ENCODE data around the gene POLR2A.

The POLR2A gene

DNA sequence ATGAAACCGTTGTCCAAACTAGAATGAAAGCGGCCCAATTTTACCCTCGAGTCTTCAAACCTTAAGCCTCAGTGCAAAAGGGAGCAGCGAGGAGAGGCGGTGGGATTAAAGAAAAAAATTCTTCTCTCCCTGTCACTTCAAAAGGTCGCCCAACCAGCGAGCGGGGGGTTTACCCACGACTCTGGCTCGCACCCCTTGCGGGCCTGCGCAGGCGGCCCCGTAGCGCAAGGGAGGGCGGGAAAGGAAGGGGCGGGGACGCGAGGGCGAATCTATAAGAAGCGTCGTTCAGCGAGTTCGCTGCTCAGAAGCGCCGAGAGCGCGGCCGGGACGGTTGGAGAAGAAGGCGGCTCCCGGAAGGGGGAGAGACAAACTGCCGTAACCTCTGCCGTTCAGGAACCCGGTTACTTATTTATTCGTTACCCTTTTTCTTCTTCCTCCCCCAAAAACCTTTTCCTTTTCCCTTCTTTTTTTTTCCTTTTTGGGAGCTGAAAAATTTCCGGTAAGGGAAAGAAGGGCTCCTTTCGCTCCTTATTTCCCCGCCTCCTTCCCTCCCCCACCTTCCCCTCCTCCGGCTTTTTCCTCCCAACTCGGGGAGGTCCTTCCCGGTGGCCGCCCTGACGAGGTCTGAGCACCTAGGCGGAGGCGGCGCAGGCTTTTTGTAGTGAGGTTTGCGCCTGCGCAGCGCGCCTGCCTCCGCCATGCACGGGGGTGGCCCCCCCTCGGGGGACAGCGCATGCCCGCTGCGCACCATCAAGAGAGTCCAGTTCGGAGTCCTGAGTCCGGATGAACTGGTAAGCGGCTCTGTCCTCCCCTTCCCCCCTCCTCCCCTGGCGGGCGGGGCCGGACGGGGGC, at the start of gene POLR2A:
Gene POLR2A (plus strand): TSS at position 300 of the 852 bp plus-strand sequence.
- DNase-seq, result peak; percentile 99

DNA sequence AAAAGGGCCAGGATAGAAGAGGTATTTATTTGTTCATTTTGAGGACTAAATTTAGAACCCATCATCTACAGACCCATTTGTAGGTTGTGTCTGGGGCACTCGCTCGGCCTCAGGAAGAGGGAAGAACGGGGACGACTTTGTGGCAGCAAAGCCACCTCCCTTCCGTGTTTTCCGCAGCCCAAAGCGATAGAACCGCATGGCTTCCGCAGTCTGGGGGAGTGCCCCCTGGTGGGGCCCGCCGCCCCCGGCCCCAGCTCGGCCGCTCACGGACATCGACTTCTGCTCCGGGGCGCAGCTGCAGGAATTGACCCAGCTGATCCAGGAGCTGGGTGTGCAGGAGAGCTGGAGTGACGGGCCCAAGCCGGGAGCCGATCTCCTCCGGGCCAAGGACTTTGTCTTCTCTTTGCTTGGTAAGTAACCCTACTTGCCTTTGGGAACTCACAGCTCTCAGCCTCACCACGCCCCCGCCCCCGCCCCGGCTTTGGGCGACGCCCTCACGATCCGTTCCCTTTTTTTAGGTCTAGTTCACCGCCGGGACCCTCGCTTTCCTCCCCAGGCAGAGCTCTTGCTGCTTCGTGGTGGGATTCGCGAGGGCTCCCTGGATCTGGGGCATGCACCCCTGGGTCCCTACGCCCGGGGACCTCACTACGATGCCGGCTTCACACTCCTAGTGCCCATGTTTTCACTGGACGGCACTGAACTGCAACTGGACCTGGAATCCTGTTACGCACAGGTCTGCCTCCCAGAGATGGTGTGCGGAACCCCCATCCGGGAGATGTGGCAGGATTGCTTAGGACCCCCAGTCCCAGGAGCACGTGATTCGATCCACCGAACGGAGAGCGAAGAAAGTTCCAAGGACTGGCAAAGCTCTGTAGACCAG, 48.2 kb upstream of the POLR2A start:
- peak; percentile 50 for DNase-seq

DNA sequence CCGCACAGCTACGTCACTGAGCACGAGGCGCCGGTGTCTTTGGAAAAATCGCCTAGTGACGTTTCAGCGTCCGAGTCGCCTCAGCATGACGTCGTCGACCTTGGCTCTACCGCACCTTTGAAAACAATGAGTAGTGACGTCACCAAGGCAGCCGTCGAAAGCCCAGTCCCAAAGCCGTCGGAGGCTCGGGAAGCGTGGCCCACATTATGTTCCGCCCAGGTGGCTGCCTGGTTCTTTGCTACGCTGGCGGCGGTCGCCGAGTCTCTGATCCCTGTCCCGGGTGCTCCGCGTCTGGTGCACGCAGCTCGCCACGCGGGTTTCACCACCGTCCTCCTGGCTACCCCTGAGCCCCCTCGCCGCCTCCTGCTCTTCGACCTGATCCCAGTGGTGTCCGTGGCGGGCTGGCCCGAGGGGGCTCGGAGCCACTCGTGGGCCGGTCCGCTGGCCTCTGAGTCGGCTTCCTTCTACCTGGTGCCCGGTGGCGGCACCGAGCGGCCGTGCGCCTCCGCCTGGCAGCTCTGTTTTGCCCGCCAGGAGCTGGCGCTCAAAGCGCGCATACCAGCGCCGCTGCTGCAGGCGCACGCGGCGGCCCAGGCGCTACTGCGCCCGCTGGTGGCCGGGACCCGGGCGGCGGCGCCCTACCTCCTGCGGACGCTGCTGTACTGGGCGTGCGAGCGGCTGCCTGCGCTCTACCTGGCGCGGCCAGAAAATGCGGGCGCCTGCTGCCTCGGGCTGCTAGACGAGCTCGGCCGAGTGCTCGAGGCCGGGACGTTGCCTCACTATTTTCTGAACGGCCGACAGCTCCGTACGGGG, 47.4 kb upstream of the POLR2A start:
- peak; percentile 83 for DNase-seq

DNA sequence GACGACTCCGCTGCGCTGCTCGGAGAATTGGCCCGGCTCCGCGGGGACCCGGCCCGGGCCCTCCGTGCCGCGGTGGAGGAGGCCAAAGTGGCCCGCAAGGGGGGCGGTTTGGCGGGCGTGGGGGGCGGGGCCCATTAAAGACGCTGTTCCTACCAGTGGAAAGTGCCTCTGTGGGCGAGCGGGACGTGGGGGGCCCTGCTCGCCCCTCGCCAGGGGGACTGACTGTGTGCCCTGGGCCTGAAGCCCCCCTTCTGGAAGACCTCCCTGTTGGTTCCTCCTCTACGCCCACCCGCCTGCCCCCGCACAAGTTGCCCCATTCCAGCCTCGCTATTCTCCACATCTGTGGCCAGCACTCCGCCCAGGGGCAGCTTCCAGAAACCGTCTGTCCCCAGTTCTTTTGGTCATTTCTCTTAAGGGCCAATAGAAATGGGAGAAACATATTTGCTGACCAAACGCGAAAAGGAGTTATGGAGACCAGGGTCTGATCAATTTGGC, 46.8 kb upstream of the POLR2A start:
- no peak for DNase-seq

DNA sequence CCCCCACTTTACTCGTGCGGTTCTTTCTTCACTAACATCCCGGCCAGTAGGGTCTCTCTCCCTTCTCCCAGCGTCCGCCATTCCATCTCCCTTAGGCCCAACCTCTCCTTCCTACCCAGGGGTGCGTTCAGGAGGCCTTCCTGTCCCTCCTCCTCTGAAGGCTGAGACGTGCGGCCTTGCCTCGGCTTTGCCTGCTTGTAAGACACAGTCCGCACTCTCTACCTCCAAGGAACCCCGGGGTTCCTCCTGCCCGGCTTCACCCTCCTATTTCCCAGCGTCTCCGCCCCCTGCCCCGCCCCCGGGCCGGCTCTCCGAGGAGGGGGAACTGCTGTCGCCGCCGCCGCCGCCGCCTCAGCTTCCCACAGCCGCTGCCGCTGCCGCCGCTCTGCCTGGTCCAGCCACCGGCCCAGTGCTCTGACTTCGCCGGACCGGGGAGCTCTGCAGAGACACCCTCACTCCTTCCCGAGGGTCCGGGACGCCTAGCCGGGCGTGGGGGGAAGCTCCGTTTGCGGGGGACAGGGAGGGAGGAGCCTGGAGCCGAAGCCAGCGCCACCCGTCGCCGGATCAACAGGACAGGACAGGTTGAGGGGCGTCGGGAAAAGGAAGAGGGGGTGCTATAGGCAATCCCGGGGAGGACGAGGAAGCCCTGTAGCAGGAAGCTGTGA, 46.1 kb upstream of the POLR2A start:
- DNase-seq, result peak; percentile 77

DNA sequence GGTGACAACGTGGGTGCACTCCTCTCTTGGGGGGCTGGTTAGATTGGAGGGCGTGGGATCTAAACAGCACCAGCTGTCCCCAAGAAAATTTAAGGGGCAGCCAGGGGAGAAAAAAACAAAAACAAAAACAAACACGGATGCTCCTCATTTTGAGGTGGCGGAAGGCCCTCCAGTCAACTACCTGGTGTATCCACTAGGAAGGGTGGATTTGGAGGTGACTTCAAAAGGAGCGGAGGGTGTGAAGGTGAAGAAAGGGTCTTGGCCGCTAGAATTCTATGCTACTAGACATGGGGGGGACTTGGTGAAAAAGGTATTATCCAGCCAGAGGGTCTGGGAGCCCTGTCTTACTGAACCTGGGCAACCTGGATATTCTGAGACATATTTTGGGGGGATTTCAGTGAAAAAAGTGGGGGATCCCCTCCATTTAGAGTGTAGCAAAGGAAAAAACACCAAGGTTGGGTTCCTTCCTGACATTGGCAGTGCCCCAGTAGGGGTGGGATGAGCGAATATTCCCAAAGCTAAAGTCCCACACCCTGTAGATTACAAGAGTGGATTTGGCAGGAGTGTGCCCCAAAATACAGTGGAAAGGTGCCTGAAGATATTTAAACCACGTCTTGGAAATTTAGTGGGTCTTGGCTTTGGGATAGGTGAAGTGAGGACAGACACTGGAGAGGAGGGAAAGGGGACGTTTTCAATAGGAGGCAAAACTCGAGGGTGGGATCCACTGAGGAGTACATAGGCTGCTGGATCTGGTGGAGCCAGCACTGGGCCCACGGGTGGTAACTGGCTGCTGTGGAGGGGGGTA, 45.3 kb upstream of the POLR2A start:
- no peak for DNase-seq

DNA sequence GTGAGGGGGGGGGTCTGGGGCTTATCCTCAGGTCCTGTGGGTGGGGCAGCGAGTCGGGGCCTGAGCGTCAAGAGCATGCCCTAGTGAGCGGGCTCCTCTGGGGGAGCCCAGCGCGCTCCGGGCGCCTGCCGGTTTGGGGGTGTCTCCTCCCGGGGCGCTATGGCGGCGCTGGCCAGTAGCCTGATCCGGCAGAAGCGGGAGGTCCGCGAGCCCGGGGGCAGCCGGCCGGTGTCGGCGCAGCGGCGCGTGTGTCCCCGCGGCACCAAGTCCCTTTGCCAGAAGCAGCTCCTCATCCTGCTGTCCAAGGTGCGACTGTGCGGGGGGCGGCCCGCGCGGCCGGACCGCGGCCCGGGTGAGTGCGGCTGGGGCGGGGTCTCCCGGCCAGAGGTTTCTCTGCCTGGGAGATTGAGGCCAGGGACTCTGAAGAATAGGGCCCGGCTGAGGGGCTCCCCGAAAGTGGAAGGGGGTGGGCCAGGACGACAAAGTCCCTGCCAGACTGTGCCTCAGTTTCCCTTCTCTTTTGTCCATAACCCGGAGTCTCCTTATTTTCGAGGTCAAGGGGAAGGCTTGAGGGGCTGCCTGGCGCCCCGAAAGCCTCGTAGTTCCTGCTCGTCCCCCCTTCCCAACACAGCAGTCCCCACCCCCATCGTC, 44.6 kb upstream of the POLR2A start, which contains the start of gene FGF11:
Gene FGF11 (plus strand): TSS at position 51 of the 651 bp plus-strand sequence. CDS start 109 bp downstream, at position 160.
- DNase-seq, result peak; percentile 56

DNA sequence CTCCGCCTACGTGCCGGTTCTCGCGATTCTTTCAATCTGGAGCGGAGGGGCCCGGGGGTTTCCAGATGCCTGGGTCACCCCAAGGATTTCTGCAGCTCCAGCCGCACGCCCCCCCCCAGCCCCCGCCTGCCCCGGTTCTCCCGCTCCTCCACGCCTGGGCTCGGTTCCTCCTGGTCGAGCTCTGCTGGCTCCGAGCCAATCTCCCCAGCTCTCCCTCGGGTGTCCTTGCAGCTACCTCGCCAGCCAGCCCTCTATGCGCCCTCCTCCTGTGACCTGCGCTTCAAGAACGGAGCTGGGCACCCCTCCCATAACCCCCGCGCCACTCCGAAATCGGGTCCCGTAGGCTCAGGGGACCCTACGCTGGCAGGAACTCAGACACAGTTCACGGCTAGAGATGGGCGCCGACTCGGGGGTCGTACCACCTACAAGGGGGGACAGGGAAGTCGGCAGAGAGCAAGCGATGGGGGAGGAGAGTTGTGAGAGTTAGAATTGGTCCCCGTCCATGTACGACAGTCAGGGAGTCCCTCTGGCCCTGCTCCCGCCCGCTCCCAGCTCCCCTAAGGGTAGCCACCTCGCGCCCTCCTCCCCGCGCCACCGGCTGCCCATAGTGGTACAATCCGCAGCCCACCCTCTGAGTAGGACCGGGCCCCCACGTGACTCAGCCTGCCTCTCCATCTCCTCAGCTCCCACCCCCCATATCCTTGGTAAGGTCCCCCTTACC, 43.9 kb upstream of the POLR2A start:
- DNase-seq, result peak; percentile 76

DNA sequence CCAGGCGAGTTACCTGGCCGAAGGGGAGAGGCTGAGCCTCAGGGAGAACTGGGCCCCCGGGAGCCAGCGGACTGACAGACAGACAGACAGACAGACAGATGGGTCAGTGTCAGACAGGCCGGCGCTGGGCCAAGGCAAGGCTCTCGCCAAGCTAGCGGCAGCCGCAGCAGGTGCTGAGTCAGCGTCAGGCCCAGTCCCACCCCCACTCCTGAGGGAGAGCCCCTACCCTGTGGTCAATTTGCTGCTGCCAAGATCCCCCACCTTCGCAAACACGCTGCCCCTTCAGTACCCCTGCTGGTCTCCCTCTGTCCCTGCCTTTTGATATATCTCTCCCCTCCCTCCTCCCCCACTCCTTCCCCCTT, 43.4 kb upstream of the POLR2A start:
- DNase-seq, result peak; percentile 77

DNA sequence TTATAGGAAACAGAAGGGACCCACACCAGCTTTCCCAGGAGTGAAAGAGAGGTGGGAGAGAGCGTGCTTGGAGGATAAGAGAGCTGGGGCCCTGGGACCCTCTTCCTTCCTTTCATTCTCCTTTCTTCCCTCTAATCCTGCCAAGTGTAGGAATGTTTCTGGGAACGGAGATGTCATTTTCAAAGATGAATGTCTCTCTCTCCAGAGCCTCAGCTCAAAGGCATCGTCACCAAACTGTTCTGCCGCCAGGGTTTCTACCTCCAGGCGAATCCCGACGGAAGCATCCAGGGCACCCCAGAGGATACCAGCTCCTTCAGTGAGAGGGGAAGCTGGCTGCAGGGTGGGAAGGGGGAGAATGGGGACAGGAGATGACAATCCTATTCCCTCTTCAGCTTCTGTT, 42.9 kb upstream of the POLR2A start:
- no peak for DNase-seq

DNA sequence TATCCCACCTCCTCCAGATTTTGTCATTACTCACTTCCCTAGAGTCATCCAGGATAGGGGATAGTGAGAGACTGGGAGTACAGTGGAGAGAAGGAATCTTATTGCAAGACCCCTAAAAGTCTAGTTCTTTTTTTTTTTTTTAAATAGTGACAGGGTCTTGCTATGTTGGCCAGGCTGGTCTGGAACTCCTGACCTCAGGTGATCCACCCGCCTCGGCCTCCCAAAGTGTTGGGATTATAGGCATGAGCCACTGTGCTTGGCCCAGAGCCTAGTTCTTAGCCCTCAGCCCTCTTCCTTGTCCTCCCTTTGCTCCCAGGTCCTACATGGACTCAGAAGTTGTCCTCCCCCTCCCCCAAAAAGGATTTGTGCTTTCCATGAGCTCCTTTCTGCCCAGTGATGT, 42.0 kb upstream of the POLR2A start:
- no peak for DNase-seq

DNA sequence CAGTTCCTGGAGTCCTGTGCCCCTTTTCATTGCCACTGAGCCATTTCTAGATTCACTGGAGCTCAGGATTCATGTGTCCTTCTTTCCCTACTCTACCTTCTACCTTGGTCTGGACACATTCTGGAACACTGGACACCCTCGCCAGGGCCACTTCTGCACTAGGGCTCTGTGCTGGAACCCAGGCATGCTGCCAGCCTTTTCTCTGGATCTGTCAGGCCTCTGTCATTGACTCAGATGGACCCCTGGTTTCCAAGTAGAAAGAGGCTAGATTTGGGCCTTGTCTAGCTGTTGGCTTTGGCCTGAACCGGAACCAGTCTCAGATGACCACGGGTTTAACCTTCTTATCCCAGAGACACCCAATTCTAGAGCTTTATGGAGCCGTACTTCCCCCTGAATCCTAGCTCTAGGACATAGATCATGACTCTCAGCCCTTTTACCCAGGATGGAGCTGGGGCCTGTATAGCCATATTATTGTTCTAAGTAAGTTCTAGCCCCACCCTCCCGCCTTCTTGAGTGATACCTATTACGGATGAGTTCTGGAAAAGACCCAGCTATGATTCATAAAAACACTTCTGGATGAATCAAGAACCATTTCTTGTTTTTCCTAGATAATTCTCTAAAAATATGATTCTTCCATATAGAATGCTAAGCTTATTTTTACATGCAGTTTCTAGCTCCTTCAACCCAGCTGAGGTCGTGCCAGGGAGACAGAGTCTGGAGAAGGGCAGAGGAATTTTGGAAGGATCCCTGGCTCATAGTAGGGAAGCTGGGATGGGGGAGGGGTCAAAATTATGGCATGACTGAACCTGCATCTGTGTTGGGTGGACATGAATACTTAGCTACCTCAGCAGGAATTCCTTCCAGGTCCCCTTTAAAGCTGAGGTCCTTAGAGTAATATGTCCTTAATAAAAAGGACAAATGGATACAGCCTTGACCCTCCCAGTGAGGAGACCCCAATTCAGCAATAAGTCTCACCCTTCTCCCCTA, 40.4 kb upstream of the POLR2A start:
- no peak for DNase-seq

DNA sequence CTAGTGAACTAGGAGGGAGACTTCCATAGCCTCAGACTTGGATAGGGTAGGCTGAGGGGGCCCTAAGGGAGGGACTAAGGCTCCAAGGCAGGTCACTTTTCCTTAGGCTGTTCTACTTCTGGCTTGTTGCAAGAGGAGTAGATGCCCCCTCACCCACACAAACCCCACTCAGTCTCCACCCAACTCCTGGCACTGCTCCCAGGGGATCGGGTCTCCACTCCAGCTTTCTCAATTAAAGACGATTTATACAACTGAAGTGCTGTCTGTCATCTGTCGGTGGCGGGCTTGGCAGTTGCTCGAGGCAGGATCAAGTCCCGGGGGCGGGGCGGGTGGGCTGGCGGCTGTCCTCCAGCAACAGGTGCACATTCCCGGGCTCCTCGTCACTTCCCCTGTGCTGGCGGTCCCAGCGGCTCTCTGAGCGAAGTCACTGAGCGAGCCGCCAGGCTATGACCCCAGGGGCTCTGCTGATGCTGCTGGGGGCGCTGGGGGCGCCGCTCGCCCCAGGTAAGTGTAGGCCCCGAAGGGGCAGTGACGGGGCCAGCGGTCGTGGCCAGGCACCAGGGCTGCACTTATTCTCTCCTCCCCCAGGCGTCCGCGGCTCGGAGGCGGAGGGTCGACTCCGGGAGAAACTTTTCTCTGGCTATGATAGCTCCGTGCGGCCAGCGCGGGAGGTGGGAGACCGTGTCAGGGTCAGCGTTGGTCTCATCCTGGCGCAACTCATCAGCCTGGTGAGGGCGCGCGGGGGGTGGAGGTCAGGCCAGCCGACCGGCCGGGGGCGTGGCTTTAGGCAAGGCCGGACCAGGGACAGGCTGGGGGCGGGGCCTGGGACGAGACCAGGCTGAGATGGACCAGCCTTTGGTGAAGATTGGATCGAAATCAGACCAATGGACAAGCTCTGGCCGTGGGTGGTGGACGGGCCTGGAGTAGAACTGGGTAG, 39.2 kb upstream of the POLR2A start, which contains the start of gene CHRNB1:
Gene CHRNB1 (plus strand): TSS at position 380 of the 937 bp plus-strand sequence. CDS start 67 bp downstream, at position 447.
- DNase-seq, result peak; percentile 84

DNA sequence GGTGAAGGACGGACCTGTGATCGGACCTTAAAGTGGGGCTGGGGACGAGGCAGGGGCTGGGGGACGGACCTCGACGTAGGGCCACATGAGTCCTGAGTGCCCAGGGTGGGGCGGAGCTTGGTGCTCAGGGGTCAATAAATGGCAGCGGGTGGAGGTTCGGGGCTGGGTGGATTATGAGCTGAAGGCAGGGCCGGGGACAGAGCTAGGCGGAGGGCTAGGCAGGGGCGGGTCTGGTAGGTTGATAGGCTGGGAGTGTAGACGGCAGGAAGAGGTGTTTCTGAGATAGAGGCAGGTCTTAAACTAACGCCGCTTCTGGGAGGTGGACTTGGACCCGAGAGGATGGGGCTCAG, 38.6 kb upstream of the POLR2A start:
- no peak for DNase-seq

DNA sequence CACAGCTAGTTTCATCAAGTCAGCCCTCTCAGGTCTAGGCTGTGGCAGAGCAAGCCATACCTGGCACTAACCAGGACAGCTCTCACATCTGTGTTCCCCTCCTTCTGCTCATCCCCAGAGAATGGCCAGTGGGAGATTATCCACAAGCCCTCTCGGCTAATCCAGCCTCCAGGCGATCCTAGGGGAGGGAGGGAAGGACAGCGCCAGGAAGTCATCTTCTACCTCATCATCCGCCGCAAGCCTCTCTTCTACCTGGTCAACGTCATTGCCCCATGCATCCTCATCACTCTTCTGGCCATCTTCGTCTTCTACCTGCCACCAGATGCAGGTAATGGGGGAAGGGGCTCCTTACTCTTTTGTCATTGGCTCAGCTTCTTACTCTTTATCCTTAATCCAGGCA, 35.7 kb upstream of the POLR2A start:
- no peak for DNase-seq

DNA sequence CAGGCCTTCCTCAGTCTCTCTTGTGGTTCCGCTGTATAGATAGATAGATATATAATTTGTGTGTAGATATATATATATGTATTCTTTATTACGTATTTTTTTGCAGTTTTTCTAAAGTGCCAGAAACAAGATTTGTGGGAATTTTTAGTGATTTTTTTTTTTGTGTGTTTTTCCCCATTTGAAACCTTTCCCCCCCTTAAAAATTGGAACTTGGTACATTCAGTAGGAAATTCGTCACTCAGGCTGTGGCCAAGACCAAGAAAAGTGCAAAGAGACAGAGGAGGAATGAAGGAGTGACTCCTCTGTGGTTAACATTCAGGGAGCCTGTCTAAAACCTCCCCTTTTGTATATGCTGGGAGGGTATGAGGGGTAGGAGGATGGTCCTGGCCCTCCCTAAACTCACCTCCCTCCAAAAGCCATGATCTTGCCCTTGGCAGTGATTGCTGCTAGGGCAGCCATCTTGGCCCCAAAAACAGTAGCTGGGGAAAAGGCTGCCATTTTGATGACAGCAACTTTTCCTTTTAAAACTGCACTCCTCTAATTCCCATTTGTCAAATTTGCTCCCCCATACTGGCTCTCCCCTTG, 24.1 kb upstream of the POLR2A start:
- no peak for DNase-seq

All from right hindlimb (tissue), 1 donor.